GM12878 (cell line): ENCODE results near the gene FRMD8. TPM values are rescaled to one million over a fixed set of nuclear protein-coding genes. Genes with fewer than 3 reads are reported as not detected.

ENCODE experiments used
- ATAC-seq: fragments of 200-7000 bp; cut with Tn5 transposase; 3 replicates; pipeline ENCODE4 v1.9.1; 2020; ENCODE audit warnings: mild to moderate bottlenecking, moderate library complexity
- BruUV-seq: library from RNA; stranded (reverse); fragments of 400-500 nt; replicated peaks from 2 replicates; lab custom pipeline; 2021; lab: Mats Ljungman, UMichigan
- CTCF ChIA-PET: fragments of 300-600 bp; sonication (Branson Sonifier 250); formaldehyde crosslinking; extraction: SDS; loops from one replicate; lab custom pipeline; 2021; ENCODE audit warnings: inconsistent platforms; lab: Yijun Ruan, JAX
- POLR2A ChIA-PET: fragments of 350-600 bp; formaldehyde crosslinking; extraction: SDS; loops from one replicate; lab custom pipeline; 2021; ENCODE audit warnings: inconsistent platforms; lab: Charles Lee
- RAD21 ChIA-PET: fragments of 300-600 bp; sonication (Branson Sonifier 250); formaldehyde crosslinking; loops from one replicate; lab custom pipeline; 2023; ENCODE audit warnings: antibody characterized with exemption; ENCODE audit not compliant: unreplicated experiment; lab: Charles Lee
- SMC1A ChIA-PET: fragments of 300-600 bp; sonication (Branson Sonifier 250); formaldehyde crosslinking; loops from one replicate; lab custom pipeline; 2023; ENCODE audit not compliant: unreplicated experiment, uncharacterized antibody; lab: Charles Lee
- DNase-seq: peaks from one replicate; pipeline ENCODE4 v3.0.0-alpha.2; 2011; ENCODE audit warnings: low read depth, low spot score
- FAIRE-seq: peaks from 3 replicates; lab custom pipeline; 2011; peaks lifted over from hg19 to GRCh38; lab: Jason Lieb, UNC
- H2AFZ ChIP-seq: 2 replicates; pipeline ENCODE4 v1.6.0; 2011; ENCODE audit warnings: low read depth, low read length, control low read depth; ENCODE audit not compliant: control insufficient read depth
- H3K27ac ChIP-seq: 2 replicates; pipeline ENCODE4 v1.5.1; 2011; ENCODE audit warnings: control low read depth; ENCODE audit not compliant: control insufficient read depth, insufficient read depth
- H3K27me3 ChIP-seq, 2 experiments: replicated peaks in 1 of 2; 2 replicates each; pipeline versions ENCODE4 v1.6.0 to v1.6.1; 2011; ENCODE audit warnings: low read length in 1 of 2; ENCODE audit not compliant: control insufficient read depth in 2 of 2, insufficient read depth in 2 of 2
- H3K36me3 ChIP-seq, 2 experiments: 2 replicates each; pipeline ENCODE4 v1.5.1; 2011; ENCODE audit warnings: low read length in 1 of 2; ENCODE audit not compliant: control insufficient read depth in 2 of 2, insufficient read depth in 2 of 2
- H3K4me1 ChIP-seq: 2 replicates; pipeline ENCODE4 v1.6.1; 2011; ENCODE audit warnings: mild to moderate bottlenecking, low read length, moderate library complexity, mixed read lengths; ENCODE audit not compliant: control insufficient read depth, insufficient read depth
- H3K4me2 ChIP-seq: 2 replicates; pipeline ENCODE4 v1.6.0; 2011; ENCODE audit warnings: control low read depth; ENCODE audit not compliant: control insufficient read depth, insufficient read depth
- H3K4me3 ChIP-seq: fragments of 200-600 bp; sonication (generic); 2 replicates; pipeline ENCODE4 v1.5.1; 2016
- H3K79me2 ChIP-seq: 2 replicates; pipeline ENCODE4 v1.6.0; 2011; ENCODE audit warnings: low read length; ENCODE audit not compliant: control insufficient read depth, insufficient read depth
- H3K9ac ChIP-seq: 2 replicates; pipeline ENCODE4 v1.8.0; 2011; ENCODE audit warnings: low read length, control low read depth, mixed read lengths; ENCODE audit not compliant: control insufficient read depth, insufficient read depth
- H3K9me3 ChIP-seq: replicated peaks from 3 replicates; pipeline ENCODE4 v1.5.1; 2011; ENCODE audit warnings: mild to moderate bottlenecking, low read length; ENCODE audit not compliant: control insufficient read depth, insufficient read depth
- H4K20me1 ChIP-seq: 2 replicates; pipeline ENCODE4 v1.6.0; 2011; ENCODE audit not compliant: control insufficient read depth, insufficient read depth
- BCLAF1 ChIP-seq: fragments of 450-650 bp; IDR thresholded peaks from 2 replicates; pipeline ENCODE4 v1.6.1; 2017; ENCODE audit warnings: antibody characterized with exemption, mild to moderate bottlenecking, moderate library complexity
- BHLHE40 ChIP-seq, 2 experiments: fragments of 450-650 bp in 1 of 2; IDR thresholded peaks; 2 replicates each; pipeline ENCODE4 v1.6.1; 2011 to 2017; ENCODE audit warnings: low read depth in 2 of 2, borderline replicate concordance in 1 of 2, improper control_type of control experiment in 1 of 2, low read length in 1 of 2, mild to moderate bottlenecking in 1 of 2
- CREM ChIP-seq: IDR thresholded peaks from 2 replicates; pipeline ENCODE4 v1.6.1; 2014; ENCODE audit warnings: antibody characterized with exemption, low read depth
- FOXK2 ChIP-seq: fragments of 450-650 bp; IDR thresholded peaks from 2 replicates; pipeline ENCODE4 v1.6.1; 2017; ENCODE audit warnings: mild to moderate bottlenecking, moderate library complexity
- MAX ChIP-seq: IDR thresholded peaks from 2 replicates; pipeline ENCODE4 v1.6.1; 2012; ENCODE audit warnings: low read depth, low read length, improper control_type of control experiment
- MXI1 ChIP-seq: fragments of 150-350 bp; IDR thresholded peaks from 2 replicates; pipeline ENCODE4 v1.6.1; 2011; ENCODE audit warnings: low read depth, mild to moderate bottlenecking, inconsistent platforms, low read length, improper control_type of control experiment
- NFXL1 ChIP-seq: fragments of 450-650 bp; IDR thresholded peaks from 2 replicates; pipeline ENCODE4 v1.6.1; 2017; ENCODE audit warnings: antibody characterized with exemption, mild to moderate bottlenecking, borderline replicate concordance
- RBBP5 ChIP-seq: fragments of 200-600 bp; sonication (generic); conservative IDR thresholded peaks from 2 replicates; pipeline ENCODE4 v1.6.1; 2016
- SUPT20H ChIP-seq: IDR thresholded peaks from 2 replicates; pipeline ENCODE4 v1.6.1; 2011; ENCODE audit warnings: low read depth, mild to moderate bottlenecking, low read length, moderate library complexity, borderline replicate concordance; ENCODE audit not compliant: control insufficient read depth
- TARDBP ChIP-seq: IDR thresholded peaks from 2 replicates; pipeline ENCODE4 v1.6.1; 2016; ENCODE audit warnings: borderline replicate concordance
- WGBS: methylation state at CpG from one replicate; pipeline ENCODE4 v1.1.6; 2016; ENCODE audit warnings: low lambda C conversion rate; ENCODE audit not compliant: insufficient replicate concordance, insufficient coverage; ENCODE audit errors: missing lambda C conversion rate; 5-methylcytosine and 5-hydroxymethylcytosine counted together
- in situ Hi-C: fragments of 300-500 bp; cut with MboI; formaldehyde crosslinking; loops from 9 replicates; pipeline ENCODE4 v1.14.3; 2018; ENCODE audit warnings: mixed read lengths
- intact Hi-C: fragments of 100-400 bp; cut with micrococcal nuclease; formaldehyde crosslinking; loops from one replicate; pipeline ENCODE4 v1.14.2; 2022; ENCODE audit not compliant: unreplicated experiment
- polyA plus RNA-seq, 11 experiments: library from polyadenylated mRNA; depleted of rRNA in 4 of 11; unstranded in 6 of 11; stranded (reverse) in 5 of 11; fragments of >200 nt; fragmentation: Nextera tagmentation in 4 of 11; fragmentation: Illumina TruSeq in 1 of 11; extraction: Ambion mirVana in 4 of 11; extraction: Trizol in 1 of 11; gene quantifications; 1 replicate in 1 of 11; 2 replicates in 10 of 11; pipeline versions ENCODE4 v1.2.1 to v1.2.3, GENCODE V29; 2011 to 2016; ENCODE audit warnings: inconsistent platforms in 2 of 11, missing spikeins in 2 of 11, low read depth in 1 of 11
- total RNA-seq, 4 experiments: library from RNA; depleted of rRNA in 3 of 4; stranded (reverse); fragments of >200 nt in 3 of 4; fragmentation: Illumina TruSeq in 1 of 4; extraction: Trizol in 1 of 4; gene quantifications; 2 replicates each; pipeline versions ENCODE4 v1.2.1 to v1.2.3, GENCODE V29; 2013 to 2021
- TF ChIP-seq, protein P1 (sequence below): fragments of 450-650 bp; IDR thresholded peaks from 2 replicates; pipeline ENCODE4 v1.6.1; 2018; ENCODE audit warnings: borderline replicate concordance, mild to moderate bottlenecking; ENCODE audit not compliant: partially characterized antibody
- TF ChIP-seq, protein P2 (sequence below): IDR thresholded peaks from 2 replicates; pipeline ENCODE4 v1.6.1; 2012; ENCODE audit warnings: low read length, inconsistent platforms
- TF ChIP-seq, protein P3 (sequence below): IDR thresholded peaks from 2 replicates; pipeline ENCODE4 v1.6.1; 2011; ENCODE audit warnings: mild to moderate bottlenecking, low read depth, low read length, moderate library complexity; ENCODE audit not compliant: insufficient replicate concordance

The FRMD8 gene
- total and polyA plus RNA-seq, 10 of the 15 experiments (the other 5 are each of a cell fraction or from before 2014, with no cell fraction given) = 8.3 to 69.4 (median 28.0) TPM

DNA sequence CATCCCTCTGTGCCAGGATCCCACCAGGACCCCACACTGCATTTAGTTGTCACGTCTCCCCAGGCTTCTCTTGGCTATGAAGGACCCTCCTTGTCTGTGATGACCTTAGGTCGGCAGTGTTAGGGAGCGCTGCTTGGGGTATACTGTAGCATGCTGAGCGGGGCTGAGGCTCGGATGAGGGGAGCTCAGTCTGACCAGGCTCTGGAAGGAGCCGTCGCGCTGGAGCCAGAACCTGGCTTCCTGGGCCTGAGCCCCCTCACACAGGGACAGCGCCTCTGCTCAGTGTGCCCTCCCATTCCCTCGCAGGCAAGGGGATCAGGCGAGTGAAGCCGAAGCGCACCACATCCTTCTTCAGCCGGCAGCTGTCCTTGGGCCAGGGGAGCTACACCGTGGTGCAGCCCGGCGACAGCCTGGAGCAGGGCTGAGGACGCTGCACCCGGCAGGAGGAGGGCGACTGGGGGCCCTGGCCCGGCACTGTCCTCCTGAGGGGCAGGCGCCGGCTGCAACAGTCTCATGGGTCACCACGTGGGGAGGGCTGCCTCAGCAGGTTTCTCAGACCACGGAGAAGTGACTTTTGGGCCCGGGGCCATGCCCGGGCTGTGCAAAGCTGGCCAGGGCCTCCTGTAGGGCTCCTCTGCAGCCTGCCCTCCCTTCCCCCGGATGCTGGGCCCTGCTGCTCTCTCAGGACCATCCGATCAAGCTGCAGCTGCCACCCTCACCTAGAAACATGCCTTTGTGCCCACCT, 24.7 kb downstream of the FRMD8 start (continued):
- TF ChIP-seq, protein P1, sequence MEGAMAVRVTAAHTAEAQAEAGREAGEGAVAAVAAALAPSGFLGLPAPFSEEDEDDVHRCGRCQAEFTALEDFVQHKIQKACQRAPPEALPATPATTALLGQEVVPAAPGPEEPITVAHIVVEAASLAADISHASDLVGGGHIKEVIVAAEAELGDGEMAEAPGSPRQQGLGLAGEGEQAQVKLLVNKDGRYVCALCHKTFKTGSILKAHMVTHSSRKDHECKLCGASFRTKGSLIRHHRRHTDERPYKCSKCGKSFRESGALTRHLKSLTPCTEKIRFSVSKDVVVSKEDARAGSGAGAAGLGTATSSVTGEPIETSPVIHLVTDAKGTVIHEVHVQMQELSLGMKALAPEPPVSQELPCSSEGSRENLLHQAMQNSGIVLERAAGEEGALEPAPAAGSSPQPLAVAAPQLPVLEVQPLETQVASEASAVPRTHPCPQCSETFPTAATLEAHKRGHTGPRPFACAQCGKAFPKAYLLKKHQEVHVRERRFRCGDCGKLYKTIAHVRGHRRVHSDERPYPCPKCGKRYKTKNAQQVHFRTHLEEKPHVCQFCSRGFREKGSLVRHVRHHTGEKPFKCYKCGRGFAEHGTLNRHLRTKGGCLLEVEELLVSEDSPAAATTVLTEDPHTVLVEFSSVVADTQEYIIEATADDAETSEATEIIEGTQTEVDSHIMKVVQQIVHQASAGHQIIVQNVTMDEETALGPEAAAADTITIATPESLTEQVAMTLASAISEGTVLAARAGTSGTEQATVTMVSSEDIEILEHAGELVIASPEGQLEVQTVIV = no peak
- no peak for TF ChIP-seq RBBP5

DNA sequence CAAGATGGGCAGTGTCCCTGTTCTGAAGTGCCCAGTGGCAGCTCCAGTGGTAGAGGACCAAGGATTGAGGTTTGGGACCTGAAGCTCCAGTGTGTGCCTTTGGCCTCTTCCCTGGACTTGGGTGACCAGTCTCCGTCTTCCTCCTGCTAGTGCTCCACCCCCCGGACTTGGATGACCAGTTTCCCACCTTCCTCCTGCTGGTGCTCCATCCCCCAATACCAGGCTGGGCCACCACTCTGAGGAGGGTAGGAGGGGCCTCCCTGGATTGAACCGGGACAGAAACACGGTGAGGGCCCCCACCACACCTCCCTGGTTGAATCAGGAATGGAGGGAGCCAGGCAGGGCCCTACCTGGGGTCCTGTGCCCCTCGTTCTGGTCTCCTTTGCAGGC, 25.2 kb downstream of the FRMD8 start:
- no peak overlapping the region for H2AFZ ChIP-seq
- H3K4me1 ChIP-seq = peaks cover 10% of the 10 kb centered on the region
- no peak overlapping the region for H3K4me2 ChIP-seq
- no peak for FAIRE-seq
- no peaks in the 10 kb centered on the region for H3K27me3 ChIP-seq
- SMC1A ChIA-PET = interaction anchor here (1.1 kb wide), 1 partner anchor 31 kb away, joined by 3 read pairs; no protein-coding TSS in a partner anchor
- peaks cover 7% of the 10 kb centered on the region for H3K79me2 ChIP-seq
- RAD21 ChIA-PET = no interaction called here
- POLR2A ChIA-PET = interaction anchor here (0.5 to 0.7 kb wide), 2 partner anchors 30 to 68 kb away, joined by 3 to 4 read pairs; no protein-coding TSS in a partner anchor
- CTCF ChIA-PET = interaction anchor here (15.3 kb wide), 1 partner anchor 53 kb away, joined by 362 read pairs; no protein-coding TSS in a partner anchor
- H3K36me3 ChIP-seq = peaks cover 7 to 21% of the 10 kb centered on the region in 2 experiments
- H4K20me1 ChIP-seq = no peaks in the 10 kb centered on the region
- no peak overlapping the region for H3K27ac ChIP-seq
- in situ Hi-C loops = no loop called here
- no peaks in the 10 kb centered on the region for H3K9me3 ChIP-seq
- BruUV-seq = no TSS peak
- 79% methylated on average over 5 of the region's 5 CpGs for WGBS
- intact Hi-C loops = no loop called here
- no peak for ATAC-seq
- no peak for DNase-seq
- H3K4me3 ChIP-seq = no peak overlapping the region
- no peak overlapping the region for H3K9ac ChIP-seq
- no peak for TF ChIP-seq SUPT20H
- no peak for TF ChIP-seq BHLHE40 (IDR thresholded peaks at IDR 0.05; ENCODE audit: borderline replicate concordance in 1 of 2, low read depth in 2 of 2, low read length in 1 of 2)
- no peak for TF ChIP-seq MAX
- TF ChIP-seq FOXK2 = no peak
- TF ChIP-seq TARDBP = no peak
- TF ChIP-seq, protein P2, sequence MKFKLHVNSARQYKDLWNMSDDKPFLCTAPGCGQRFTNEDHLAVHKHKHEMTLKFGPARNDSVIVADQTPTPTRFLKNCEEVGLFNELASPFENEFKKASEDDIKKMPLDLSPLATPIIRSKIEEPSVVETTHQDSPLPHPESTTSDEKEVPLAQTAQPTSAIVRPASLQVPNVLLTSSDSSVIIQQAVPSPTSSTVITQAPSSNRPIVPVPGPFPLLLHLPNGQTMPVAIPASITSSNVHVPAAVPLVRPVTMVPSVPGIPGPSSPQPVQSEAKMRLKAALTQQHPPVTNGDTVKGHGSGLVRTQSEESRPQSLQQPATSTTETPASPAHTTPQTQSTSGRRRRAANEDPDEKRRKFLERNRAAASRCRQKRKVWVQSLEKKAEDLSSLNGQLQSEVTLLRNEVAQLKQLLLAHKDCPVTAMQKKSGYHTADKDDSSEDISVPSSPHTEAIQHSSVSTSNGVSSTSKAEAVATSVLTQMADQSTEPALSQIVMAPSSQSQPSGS = no peak
- no peak for TF ChIP-seq BCLAF1
- no peak for TF ChIP-seq CREM
- no peak for TF ChIP-seq MXI1
- TF ChIP-seq, protein P3, sequence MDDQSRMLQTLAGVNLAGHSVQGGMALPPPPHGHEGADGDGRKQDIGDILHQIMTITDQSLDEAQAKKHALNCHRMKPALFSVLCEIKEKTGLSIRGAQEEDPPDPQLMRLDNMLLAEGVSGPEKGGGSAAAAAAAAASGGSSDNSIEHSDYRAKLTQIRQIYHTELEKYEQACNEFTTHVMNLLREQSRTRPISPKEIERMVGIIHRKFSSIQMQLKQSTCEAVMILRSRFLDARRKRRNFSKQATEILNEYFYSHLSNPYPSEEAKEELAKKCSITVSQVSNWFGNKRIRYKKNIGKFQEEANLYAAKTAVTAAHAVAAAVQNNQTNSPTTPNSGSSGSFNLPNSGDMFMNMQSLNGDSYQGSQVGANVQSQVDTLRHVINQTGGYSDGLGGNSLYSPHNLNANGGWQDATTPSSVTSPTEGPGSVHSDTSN = no peak
- no peak for TF ChIP-seq NFXL1
